NAMALWA (cell line): ENCODE results near the gene BORCS6.

Source experiments
- DNase-seq: peaks from one replicate; pipeline ENCODE4 v3.0.0-alpha.2; 2015; ENCODE audit warnings: low spot score

The BORCS6 gene

DNA sequence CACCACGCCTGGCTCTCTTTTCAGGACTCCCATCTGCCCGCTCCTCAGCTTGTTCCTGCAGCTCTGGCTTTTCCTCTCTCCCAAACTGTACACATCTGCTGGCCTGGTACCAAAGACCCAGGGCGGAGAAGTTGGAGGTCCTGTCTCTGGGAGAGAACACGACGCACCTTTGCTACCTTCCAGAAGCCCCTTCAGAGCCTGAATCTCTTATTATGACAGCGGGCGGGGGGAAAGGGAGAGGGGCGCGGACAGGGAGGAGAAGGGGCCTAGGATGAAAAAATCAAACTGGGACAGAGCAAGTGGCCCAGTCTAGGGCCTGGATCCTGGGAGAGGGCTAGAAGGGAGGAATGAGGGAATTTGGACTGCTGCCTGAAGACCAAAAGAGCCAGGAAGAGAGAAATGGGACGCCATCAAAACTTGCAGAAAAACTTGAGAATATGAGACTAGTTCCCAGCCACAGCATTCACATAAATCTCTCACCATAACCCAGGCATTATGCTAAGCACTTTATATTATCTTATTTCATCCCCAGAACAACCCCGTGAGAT, 35.3 kb downstream of the BORCS6 start:
- peak; percentile 14 for DNase-seq

DNA sequence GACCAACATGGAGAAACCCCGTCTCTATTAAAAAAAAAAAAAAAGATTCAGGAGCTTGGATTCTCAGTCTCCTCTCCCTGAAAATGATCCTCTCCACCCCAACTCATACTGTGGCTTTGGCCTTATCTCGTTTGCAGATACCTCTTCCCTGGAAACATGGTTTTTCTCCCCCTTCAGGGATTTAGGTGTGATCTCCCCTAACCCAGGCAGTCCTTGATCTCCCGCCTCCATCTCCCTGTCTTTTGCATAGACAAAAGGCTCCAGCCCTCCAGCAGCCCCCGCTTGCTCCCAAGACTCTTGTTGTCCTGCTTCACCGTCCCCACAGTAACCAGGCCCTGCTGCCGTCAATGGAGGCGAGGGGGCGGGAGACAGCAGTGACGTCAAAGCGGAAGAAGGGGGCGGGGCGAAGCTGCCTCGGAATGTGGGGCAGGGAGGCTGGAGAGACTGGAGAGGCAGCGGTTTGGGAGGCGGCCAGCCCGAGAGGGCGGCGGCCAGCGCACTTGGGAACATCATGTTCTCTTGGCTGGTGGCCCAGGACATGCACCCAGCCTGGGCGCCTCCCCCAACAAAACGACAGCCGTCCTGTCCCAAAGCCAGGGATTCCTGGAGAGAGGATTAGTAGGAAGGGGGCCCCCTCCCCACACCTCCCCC, 35.9 kb downstream of the BORCS6 start:
- peak; percentile 76 for DNase-seq

DNA sequence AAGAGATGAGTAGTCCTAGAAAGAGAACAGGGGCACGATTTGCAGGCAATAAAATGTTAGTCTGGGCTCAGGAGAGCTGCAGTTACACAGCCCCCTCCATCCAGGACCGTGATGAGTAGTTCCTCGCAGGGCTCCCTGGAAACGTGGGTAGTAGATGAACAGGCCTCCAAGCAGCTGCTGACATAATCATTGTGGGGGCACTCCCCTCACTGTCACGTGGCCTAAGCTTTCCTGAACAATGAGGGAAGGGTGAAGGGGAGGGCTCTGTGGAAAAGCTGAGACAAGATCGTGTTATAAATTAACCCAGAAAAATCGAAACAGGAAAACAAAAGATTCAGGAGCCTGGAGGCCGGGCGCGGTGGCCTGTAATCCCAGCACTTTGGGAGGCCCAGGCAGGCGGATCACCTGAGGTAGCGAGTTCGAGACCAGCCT, 36.4 kb downstream of the BORCS6 start:
- DNase-seq: peak; percentile 13

DNA sequence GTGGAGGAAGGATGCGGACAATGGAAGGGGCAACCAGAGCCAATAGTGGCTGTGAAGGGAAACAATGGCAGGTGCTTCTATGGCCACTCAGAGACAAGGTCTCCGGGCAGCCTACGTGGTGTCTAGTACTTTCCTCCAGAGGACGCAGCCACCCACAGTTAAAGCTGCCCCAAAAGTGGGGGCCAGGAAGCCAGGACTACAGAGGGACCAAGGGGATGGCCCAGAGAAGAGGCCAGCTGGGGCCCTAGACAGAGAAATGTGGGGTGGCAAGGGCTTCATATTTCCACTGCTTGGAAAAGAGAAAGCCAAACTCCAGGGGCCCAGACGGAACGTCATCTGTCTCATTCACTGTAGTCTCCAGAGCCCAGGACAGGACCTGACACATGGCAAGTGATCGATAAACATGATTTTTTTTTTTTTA, 36.9 kb downstream of the BORCS6 start:
- DNase-seq: peak; percentile 8

DNA sequence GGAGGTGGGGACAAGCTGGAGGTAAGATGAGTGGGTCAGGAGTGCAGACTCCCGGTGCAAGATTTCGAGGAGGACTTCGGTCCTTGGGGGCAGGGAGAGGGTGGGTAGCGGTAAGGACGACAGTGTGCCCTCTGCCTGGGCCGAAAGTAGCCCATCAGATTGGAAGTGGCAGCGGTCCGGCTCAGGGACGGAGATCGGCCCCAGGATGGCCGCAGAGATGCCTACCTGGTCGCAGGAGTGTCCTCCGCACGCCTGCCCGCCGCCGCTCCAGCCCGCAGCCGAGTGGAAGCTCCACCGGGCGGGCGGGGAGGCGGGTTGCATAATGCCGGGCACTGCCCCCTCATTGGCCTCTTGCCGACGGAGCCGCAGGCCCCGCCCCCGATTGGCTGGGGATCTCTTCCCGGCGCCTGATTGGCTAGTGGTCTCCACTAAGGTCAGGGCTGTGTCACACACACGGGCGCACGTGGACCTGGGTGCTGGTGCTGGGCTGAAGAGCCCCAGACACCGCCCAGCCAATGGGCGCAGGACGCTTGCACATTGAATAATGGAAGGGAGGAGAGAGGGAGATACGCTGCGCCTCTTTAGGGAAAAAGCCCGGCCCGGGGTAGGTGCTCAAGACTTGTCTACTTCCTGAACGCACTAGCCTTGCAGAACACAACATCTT, 37.7 kb downstream of the BORCS6 start, which contains the start of gene PER1:
Gene PER1 (minus strand): TSS at position 293 of the 664 bp plus-strand sequence. CDS start 1,698 bp downstream, outside the sequence.
- DNase-seq: peak; percentile 86

DNA sequence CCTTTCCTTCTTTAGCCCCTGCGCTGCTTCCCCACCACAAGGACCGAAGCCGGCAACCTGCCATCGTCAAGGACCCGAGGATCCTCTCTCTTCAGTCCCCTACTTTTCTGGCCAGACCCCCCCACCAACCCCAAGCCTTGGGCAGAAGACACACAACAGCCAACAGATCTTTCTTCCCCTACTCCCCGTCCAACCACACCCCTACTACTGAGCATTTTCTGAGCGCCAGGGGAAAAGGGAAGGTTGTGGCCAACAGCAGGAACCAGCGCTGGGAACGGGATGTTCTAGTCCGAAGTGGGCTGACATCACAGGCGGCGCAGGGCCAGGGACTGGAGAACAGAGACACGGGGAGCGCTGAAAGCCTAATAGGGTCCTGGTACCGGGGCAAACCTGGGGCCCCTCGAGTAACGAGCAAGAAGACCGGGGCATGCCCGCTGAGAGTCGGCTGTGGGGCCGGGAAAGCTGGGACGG, 38.3 kb downstream of the BORCS6 start:
- peak; percentile 55 for DNase-seq

DNA sequence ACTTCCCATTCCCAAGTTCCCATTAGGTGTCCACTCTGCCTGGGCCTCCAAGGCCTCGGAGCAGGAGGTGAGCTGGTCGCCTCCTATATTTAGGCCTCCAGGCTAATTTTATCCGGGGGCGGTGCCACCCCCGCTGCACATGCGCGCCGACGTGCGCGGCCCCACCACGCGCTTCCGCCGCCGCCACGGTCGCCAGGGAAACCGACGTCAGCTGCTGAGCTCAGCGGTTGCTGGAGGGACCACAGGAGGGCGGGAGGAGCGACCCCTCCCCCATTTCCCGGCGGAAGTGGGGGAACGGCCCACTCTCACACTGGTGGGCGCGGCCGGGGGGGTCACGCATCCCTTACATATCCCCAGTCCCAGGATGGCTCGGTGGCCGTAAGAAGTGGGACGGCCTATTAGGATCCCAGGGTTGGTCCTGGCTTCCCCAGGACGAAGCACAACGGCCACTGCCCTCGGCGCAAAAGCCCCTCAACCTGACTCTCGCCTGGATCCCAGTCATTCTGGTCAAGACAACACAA, 38.8 kb downstream of the BORCS6 start:
- DNase-seq: peak; percentile 80

DNA sequence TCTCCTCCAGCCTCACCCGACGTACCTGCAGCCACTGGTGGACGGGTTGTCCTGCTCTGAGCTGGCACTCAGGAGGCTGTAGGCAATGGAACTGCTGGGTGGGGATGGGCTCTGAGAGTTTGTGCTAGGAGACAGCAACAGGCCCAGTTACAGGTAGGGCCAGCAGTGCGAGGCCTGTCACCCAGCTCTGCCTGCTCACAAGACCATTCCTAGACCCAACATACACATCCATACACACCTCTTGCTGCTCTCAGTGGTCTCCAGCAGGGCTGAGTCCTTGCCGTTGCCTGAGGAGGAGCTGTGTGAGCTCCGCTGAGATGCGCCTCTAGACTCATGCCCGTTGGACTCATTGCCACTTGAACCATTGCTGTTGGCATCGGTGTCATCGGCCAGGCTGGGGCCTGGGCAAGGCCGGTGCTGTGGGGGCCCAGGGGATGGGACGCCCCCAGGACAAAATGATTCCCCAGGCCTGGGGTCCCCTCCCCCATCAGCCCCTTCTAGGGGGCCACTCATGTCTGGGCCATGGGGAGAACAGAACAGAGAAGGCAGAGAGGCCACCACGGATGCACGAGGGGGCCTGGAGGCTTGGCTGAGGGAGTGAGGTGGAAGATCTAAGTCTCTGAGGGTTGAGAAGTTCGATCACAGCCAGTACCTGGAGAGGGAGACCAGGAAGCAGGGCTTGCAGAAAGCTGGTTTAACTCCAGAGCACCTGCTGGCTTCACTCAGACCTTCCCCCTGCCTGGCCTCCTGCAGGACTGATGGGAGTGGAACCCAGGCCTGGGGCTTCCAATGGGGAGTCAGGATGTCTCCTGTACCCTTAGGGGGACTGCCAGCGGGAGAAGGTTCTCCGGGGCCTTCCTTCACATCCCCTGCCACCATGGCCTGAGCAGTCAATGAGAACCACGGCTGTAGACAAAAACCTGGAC, 39.5 kb downstream of the BORCS6 start:
- DNase-seq: peak; percentile 15

DNA sequence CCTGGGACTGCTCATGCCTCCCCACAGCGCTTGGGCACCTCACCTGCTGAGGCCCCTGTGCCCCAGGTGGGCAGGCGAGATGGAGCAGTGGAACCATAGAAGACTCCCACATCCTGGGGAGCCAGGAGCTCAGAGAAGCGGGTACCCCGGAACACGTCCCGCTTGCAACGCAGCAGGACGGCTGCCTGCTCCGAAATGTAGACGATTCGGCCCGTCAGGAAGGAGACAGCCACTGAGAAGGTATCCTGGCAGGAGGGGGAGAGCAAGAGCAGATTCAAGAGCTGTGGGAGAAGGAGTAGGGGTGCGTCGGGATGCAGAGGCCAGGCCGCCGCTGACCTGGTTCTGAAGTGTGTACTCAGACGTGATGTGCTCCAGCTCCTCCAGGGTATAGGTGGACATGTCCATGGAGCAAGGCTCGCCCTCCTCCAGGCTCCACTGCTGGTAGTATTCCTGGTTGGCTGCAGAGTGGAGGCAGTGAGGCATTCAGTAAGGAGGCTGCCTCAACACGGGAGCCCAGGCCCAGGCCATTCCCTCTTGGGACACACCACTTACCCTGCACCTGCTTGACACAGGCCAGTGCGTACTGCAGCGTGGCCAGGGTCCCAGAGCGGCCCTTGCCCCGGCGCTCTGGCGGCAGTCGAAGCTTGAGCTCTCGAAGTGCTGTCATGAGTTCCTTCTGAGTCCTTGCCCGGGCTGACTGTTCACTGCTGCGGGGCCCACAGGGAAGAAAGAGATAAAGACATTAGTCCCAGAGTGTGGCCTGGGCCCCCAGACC, 40.4 kb downstream of the BORCS6 start:
- DNase-seq: peak; percentile 0

DNA sequence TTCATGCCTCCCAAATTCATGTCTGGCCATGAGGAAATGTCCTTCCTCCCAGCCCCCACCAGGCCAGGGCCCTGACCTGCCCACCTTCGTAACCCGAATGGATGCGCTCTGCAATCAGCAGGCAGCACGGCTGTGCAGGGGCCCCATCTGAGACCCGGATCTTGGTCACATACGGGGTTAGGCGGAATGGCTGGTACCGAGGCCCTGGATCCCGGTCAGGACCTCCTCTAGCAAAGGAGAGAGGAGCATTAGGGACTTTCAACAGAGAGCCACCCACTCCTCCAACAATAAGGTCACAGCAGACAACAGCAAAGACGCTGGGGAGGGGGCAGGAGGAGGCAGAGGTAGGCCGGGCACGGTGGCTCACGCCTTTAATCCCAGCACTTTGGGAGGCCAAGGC, 41.4 kb downstream of the BORCS6 start:
- no peak for DNase-seq

DNA sequence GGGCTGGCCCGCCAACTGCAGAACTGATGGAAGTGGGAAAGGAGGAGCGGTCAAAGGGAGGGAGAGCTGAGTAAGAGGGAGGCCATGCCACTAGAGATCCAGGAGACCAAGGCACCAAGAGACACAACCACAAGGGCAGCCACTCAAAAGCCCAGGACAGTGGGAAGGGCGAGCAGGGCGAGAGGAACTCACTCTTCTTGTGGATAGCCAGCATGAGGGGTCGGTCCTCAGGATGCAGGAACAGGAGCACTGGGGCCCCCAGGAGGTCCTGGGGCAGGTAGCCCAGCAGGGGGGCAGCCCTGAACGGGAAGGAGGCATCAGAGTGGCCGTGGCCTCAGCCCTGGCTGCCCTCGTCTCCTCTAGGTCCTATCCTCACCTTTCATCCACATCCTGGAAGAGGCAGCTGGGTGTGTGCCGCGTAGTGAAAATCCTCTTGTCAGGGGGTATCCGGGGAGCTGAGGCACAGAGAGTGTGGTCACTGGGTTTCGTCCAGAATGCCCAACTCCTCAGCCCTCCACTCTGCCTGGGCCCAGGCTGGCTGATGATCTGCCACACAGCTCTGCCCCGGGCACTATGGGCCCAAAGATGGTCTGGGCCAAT, 42.1 kb downstream of the BORCS6 start:
- no peak for DNase-seq

DNA sequence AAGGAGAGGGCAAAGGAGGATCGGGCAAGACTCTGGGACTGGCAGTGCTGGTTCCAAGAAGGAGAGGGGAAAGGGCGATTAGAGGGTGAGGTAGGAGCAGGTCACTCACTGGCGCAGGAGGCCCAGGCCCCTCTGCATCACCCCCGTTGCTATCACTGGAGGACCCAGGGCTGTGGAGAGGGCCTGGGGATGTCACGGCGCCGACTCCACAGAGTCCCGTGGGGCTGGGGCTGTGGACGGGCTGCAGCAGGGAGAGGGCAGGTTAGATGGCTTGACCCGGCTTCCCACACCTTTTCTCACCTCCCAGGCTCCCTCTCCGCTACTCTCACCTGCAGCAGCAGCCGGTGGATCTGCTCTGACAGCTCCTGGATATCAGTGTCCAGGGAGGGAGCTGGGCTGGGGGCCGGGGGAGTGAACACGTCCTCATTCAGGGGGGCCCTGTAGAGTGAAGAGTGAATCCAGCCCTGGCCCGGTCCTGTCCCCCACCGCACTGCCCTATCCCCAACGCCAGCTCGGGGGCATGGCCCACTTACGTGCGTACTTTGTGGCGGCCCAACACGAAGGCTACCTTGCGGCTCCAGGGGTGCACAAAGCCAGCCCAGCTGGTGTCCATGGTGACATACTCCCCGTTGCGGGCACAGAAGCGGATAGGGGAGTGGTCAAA, 42.7 kb downstream of the BORCS6 start:
- DNase-seq: no peak

DNA sequence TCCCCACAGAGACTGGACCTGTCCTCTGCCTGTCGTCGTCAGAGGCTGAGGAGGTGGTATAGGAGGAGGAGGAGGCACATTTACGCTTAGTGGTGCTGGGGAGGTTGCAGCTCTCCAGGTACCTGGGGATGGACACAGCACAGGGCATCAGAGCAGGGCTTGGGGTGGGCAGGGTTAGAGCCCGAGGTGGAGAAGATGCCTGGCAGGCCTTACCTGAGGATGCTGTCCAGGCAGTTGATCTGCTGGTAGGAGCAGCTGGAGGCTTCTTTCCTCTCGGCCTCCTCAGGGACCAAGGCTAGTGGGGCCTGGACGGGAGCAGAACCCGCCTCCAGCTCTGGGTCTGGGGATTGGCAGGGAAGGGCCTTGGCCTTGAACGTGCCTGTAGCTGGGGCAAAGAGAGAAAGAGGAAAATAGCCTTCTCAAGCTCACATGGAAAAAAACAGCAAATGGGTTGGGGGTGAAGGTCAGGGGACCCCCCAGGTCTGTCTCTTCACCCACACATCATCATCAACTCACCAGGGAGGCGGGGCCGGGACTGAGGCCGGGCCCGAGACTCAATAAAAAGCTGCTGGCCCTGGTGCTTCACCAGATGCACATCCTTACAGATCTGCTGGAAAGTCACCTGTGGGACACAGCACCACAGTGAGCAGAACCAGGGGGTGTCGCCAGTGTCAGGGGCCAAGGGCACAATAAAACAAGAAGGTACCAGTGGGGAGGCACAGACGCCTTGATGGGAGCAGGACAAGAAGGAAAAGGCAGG, 43.4 kb downstream of the BORCS6 start:
- DNase-seq: peak; percentile 1

DNA sequence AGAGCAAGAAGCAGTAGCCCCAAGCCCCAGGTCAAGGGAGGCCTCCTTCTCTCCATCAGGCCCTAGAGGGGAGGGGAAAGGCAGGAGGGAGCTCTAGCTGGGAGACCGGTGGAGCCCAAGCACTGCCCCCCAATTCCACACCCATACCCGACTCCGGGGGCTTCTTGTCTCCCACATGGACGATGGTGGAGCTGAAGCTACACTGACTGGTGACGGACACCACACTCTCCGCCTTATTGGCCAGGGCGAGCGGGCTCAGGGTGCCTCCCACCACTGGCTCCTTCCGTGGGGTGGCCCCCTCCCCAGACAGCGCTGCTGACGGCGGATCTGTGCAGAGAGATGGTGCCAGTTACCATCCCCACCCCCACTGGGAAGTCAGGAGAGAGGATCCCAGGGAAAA, 44.2 kb downstream of the BORCS6 start:
- DNase-seq: no peak

DNA sequence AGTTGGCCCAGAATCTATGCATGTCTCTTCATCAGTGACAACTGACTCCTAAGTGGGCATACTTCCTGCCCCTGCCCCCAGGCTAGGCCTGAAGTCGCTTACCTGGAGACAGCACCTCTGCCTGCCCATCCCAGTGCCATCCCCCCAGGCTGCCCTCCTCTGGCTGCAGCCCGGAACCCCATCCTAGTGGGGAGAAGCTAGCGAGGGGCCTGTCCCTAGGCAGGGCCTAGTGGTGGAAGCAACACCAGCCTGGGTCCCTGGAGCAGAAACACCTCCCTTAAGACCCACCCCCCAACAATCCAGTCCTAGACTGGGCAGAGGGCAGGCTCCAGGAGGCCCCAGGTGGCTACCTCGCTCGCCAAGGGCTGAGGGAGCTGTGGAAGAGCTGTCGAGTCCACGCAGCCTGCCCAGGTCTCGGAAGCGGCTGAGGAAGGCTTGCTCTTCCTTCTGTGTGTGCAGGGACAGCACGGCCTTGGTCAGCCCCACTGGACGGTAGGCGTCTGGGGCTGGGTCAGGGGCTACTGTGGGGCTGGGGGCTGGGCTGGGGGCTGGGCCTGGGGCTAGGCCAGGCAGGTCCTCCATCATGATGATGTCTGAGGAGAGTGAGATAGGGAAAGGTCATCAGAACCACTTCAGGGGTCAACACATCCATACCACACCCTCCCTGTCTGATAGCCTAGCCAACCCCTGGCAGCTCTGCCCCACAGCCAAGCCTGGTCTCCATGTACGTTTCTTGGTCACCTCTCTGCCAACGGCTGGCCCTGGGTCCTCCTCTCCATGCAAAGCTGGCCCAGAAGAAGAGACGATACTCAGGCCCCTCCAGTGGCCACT, 45.4 kb downstream of the BORCS6 start:
- no peak for DNase-seq

DNA sequence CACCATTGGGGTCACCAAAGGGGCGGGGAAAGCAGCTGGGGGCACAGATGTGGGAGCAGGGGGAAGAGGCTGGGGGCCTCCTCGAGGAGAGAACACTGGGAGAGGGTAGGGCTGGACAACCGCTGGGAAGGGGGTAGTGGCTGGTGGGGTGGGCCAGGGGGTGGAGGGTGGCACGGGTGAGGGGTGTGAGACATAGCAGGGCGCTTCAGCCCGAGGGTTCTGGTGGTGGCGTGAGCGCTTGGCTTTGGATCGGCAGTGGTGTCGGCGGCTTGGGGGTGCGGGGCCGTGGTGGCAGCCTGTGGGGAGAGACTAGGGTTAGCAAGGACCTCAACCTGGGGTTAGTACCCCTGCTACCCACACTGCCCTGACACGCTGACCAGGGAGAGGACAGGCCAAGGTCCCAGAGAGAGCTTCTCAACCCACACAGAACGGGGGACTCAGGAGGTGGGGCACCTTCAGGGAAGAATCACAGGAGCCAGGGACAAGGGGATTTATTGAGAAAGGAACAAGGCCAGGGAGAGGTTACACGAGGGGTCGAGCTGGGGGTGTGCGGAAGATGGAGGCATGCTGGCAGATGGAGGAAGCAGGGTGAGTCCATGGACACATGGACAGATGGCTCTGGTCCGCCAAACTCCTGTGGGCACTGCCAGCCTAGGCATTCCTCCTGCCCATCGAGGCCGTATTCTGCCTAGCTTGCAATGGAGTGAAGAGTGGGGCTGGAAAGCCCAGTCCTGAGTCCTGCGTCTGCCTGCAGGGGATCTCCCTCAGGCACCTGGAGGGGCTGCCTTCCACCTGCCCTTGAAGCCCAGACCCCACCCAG, 46.2 kb downstream of the BORCS6 start:
- no peak for DNase-seq

DNA sequence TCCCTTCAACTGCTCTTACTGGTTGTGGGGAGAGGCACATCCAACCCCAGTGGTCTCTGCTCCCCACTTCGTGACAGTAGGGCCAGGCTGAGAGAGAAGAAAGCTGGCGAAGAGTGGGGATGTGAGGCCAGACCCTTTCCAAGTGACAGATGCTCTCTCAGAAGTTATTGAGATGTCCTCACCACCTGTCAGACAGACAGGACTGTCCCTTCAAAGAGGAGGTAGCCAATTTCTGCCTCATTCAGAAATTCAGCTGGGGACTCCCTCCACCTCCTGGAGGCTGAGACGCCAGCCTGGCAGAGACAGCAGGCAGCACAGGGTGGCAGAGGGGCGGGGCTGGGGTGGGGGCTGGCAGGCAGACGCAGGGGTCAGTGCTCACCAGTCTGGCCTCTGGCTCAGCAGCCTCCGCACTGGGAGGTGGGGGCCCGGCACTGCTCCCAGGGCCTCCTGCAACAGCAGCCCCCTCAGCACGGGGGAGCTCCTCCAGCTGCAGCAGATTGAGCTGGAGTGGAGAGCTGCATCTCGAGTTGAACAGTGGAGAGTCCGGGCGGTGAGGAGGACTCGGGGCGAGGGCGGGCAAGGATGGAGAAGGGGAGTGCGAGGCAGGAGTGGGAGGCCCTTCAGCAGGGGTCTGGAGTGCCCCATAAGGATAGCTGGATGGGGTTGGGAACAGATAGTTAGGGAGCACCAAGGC, 46.9 kb downstream of the BORCS6 start:
- no peak for DNase-seq
